ENCODE data around the gene EXOC2.

GRCh38 chr6:447381-448165, 245.4 kb downstream of the EXOC2 start:
- TF ChIP-seq CTCF (IDR thresholded peaks at IDR 0.05) (no peak), POLR2A (IDR thresholded peaks at IDR 0.05) (no peak)
